GM19468 (cell line): Measurements from ENCODE around the gene CD276.
"Not testable (repeated sequence)": the region's sequence is repeated elsewhere in the genome, so short reads cannot be mapped to it uniquely, and the experiment has no call there.

ENCODE experiments used
- ATAC-seq: cut with Tn5 transposase; IDR thresholded peaks from one replicate; pipeline ENCODE4 v1.9.1; 2021; ENCODE audit warnings: mild to moderate bottlenecking, moderate library complexity, moderate number of reproducible peaks; ENCODE audit not compliant: unreplicated experiment; ENCODE audit errors: extremely low read depth

CD276 gene

DNA sequence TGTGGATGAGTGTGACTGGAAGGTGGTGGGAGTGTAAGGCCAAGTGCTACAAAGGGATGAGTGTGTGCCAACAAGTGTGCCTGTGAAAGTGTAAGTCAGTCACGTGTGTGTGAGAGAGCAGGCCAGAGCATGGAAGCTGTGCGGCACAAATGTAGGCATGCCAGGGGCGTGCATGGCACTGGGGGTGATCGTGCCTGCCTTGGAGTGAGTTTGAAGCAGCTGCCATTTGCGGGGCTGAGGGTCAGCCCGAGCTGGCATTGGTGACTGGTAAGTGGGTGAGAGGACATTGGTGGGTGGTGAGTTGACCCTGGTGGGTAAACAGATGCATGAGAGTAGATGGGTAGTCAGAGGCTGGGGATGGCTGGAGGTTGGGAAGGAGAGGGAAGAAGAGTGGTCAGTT, 24.5 kb downstream of the CD276 start:
- ATAC-seq: no peak

DNA sequence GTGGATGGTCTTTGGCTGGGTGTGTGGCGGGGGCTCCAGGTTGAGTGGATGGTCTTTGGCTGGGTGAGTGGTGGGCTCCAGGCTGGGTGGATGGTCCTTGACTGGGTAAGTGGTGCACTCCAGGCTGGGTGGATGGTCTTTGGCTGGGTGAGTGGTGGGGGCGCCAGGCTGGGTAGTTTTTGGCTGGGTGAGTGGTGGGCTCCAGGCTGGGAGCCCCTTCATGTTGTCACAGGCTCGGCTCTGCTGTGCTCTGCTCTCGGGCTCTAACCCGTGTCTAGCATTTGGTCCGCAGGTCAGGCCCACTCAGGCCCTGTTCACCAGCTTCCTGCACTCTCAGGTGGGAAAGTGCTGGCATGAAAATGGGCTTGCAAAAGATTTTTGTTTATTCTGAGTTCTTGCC, 25.1 kb downstream of the CD276 start:
- ATAC-seq: no peak

DNA sequence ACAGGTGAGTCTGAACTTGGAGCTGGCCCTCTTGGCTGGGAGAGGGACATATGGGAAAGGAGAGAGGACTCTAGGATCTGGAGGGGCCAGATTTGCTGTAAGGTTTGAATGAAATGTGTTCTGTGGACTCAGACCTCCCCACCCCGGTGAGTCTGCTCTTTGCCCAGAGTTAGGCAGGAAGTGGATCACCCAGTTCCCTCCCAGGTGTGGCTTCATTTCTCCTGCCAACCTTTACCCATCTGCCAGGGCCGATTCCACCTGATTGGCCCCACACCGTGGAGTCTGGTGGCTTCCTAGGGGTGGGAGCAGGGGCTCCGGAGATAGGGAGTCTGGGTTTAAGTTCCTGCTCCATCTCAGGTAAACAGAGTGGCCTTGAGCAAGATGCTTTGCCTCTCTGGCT, 25.5 kb downstream of the CD276 start:
- ATAC-seq: no peak

DNA sequence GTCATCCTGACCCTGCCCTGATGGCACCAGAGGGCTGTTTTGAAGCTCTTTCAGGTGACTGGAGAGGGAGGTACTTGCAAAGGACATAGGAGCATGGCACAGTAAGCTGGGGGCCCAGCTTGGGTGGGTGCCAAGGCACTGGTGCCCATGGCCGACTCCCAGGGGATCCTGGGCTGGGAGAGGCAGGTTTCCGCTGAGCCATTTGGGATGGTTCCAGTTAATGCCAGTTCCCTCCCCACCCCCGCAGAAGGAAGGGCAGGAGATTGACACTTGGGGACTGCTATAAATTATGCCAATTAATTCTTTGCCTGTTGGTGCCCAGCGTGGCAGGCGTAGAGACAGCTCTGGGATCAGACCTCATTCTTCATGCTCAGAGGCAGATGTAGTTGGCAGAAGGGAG, 26.1 kb downstream of the CD276 start:
- ATAC-seq: no peak

DNA sequence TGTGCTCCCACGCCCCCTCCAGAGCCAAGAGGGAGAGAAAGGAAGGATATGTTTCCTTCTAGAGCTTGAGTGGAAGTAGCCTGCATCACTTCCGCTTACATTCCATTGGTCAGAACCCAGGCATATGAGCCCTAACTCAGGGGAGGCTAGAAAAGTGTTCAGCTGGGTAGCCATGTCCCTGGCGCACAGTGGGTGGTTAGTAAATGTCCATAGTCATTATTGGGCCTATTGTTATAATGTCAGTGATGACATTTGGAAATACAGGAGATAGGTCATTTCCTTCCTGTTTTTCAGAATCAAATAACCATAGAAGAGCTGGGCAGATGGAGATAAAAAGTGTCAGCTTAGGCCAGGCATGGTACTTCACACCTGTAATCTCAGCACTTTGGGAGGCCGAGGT, 27.3 kb downstream of the CD276 start:
- ATAC-seq: no peak

DNA sequence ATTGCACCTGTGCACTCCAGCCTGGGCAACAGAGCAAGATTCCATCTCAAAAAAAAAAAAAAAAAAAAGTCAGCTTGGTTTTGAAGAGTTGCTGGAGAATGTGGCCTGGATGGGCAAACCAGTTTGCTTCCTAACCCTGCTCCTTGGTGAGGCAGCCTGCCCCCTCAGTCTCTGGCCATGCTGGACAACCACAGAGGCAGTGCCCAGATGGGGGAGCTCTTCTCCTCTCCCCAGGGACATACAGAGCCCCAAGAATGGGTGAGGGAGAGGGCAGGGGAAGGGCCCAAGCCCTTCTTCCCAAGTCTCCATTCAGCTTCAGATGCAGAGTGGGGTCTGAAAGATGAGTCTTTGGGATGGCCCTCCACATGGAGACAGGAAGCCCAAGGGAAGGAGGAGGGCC, 27.9 kb downstream of the CD276 start:
- ATAC-seq: no peak

DNA sequence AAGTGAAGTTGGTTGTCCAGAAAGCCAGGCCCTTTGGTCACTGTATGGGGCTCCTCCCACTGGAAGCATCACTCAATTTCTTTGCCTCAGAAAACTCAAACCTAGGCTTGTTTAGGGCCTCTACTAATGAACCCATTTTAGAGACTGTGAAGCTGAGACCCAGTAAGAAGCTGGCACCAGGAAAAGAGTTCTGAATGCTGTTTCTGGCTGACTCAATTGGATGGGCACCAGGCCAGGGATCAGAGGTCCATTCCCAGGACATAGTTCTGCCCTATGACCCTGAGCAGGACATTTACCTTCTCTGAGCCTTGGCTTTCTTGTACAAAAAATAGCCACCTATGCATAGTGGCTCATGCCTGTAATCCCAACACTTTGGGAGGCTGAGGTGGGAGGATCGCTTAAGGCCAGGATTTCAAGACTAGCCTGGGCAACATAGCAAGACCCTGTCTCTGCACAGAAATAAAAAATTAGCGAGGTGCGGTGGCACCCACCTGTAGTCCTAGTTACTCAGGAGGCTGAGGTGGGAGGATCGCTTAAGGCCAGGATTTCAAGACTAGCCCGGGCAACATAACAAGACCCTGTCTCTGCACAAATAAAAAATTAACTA, 30.6 kb downstream of the CD276 start:
- ATAC-seq: no peak

DNA sequence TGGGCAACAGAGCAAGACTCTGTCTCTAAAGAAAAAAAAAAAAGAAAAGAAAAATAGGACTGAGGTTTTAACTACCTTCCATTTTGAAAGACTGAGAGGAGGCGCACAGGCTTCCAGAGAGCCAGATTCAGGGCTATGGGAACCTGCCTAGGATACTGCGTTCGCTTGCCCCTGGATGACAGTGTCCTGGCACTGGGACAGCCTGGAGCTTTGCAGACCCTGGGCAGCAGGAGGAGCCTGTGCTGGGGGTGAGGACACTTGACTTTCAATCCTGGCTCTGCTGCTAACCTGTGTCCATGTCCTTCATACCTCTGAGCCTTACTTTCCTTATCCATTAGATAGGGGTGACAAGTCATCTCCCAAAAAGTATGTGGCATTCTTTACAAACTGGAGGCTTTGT, 31.2 kb downstream of the CD276 start:
- ATAC-seq: no peak

DNA sequence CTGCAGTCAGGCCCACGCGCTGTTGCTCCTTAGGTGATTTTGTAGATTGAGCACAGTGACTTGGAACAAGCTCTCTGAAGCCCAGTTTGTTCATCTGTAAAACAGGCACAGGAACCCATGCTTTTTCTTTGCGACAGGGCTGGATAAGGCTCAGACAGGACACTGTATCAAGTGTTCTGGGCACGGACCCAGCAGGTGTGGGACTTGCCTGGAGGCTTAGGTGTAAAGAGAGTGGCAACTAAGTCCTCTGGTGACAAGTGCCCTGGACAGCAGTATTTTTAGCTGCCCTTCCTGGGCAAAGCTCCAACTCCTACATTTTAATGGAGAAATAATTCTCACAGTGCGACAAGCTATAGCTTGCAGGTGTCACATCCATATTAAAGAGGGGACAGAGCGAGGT, 32.2 kb downstream of the CD276 start:
- no peak for ATAC-seq

DNA sequence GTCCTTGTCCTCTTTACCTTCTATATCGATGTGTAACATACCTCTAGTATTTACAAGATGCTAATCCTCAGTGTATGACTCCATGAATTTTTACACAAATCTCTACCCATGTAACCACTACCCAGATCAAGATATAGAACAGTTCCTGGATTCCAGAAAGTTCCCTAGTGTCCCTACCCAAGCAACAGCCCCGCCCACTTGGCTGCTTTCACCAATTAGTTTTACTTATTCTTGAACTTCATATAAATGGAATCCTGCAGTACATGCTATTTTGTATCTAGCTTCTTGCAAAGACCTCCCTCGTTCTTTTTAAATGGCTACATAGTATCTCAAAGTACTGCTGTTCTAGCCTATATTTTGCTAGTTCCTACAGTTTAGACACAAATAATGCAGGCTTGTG, 33.0 kb downstream of the CD276 start:
- no peak for ATAC-seq

DNA sequence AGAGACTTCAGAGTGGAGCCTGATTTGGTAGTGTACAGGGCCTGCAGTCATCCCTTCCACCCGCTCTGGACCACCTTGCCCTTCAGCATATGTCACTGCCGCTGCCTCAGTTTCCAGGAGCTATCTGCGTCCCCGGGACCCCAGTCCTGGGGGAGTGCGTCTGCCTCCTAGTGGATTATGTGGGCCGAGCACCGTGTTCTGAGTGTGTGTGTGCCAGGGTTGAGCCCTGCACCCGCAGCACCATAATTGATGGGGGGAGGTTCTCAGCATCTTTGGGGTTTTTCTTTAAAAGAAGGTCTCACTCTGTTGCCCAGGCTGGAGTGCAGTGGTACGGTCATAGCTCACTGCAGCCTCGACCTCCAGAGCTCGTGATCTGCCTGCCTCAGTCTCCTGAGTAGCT, 33.6 kb downstream of the CD276 start:
- ATAC-seq: no peak

DNA sequence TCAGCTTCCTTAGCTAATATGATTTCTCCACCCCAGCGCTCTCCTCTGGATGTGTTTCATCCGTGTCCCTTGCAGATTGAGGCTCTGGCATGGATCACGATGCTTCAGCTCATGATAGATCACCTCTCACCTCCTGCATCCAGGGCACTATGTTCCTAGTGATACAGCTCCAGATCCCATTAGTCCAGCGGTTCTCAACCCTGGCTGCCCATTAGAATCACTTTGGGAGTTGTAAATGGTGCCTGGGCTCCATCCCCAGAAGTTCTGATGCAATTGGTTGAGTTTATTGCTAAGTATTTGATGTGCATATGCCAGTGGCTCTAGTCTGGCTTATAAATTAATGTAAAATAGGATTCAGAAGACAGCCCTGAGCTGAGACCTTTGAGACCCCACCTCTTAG, 34.5 kb downstream of the CD276 start:
- ATAC-seq: no peak

DNA sequence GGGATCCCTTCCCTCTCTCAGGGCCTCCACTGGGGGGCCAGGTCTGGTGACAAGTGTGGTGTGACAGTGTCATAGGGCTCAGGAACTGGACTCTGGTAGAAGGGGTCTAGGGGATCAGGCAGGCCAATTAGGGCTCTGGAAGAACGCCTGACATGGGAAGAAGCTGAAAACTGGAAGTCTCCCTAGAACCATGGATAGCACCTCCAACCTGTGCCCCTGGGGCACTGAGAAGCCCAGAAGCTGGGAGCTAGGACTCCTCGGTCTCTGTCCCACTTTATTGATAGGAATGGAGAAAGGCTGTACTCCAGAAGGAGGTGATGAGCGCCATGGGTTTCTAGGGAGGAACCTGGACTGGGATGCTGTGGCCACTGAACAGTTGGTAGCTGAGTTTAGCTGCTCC, 38.2 kb downstream of the CD276 start:
- no peak for ATAC-seq

DNA sequence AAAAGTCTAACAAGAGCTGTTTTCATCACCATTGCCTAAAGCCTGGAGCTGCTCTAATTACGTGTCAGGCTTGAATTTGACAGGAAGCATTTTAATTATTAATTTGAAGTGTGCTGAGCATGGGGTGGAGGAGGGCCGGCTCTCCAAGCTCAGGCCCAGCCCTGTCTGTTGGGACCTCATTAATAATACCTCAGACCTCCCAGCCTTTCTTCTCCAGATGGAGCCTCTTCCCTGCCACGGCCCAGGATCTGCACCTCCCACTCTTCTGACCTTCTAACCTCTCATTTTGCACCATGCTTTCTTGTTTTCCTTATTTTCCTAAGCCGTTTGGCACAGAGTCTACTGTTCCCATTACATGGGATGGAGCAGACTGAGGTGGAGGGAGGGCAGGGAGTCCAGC, 39.0 kb downstream of the CD276 start:
- no peak for ATAC-seq

DNA sequence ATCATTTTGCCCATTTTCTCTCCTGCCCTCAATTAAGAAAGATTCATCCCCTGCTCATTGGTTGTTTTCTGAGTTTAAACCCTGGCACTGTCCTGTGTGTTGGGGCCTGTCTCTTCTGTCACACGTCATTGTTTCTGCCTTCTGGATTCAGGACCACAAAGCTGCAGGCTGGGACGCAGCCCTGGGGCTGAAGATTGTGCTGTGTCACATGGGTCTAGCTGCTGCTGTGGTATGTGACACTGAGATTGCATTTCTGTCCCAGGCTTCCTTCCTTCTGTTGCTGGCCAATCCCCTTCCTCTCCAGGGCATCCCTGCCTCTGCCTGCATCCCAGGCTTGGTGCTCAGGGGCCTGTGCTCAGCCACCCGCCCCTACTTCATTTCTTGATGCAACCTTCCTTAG, 40.0 kb downstream of the CD276 start:
- ATAC-seq: no peak

DNA sequence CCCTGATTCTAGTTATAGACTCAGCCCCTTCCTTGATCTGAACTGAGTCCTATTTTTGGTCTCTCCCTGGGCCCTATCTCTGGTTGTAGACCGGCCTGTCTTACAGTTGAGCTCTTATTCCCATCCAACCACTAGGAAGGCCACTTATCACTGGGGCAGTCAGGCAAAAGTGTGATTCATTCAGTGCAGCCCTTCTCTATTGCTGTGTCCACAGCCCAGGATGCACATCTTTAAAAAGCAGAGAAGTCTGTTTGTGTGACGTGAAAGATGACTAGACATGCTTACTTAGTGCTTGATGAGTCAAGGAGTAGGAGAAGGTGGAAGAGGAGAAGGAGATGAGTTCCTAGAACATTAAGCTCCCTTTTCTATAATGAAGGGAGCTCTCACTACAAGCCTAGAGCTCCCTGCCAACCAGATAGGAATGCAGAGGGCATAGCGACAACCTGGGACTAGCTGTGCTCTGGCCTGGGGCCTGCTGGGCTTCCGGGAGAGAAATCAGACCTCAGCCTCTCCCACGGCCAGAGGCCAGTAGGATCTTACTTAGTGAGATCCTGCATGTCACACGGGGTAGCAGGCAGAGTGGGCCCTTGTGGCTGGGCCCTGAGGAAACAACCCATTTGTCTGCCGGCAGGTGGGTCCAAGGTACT, 43.3 kb downstream of the CD276 start:
- ATAC-seq: no peak

DNA sequence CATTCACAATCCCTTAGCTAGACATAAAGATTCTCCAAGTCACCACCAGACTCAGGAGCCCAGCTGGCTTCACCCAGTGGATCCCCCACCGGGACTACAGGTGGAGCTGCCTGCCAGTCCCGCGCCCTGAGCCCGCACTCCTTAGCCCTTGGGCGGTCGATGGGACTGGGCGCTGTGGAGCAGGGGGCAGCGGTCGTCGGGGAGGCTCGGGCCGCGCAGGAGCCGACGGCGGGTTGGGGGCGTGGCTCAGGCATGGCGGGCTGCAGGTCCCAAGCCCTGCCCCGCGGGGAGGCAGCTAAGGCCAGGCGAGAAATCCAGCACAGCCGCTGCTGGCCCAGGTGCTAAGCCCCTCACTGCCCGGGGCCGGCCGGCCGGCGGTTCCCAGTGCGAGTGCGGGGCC, 47.9 kb downstream of the CD276 start:
- ATAC-seq: not testable (repeated sequence)

DNA sequence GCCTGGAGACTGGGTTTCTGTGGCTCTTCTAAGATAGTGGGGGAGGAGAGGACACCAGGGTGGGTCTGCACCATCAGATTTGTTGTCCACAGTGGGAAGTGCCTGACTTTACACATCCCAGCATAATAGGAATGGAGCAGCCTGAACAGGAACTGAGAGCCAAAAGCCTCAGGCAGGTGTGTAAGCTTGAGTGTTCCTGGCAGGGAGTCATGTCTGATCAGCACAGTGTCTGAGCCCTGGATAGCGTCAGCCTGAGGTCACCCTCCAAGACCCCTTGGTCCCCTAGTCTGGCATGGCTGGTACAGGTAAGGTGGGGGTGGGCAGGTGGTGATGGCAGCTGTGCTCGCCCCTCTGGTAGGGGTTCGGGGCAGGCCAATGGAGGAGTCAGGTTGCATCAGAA, 48.7 kb downstream of the CD276 start:
- no peak for ATAC-seq

DNA sequence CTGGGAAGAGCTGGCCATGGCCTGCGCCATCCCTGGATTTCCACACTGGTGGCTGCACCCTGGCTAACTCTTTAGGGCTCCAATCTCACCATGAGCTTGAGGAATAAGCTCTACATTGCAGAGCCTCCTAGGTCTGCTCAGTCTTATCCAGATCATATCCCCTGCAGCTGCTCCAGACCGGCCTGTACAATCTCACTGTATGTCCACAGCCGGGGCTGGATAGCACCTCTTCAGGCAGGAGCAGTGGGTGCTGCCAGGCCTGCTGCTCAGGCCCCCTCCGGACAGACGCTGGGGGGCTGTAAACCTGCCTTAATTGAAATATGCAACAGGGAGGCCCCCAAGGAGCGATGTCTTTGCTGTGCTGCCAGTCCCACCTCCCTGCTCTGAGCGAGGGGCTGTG, 53.4 kb downstream of the CD276 start:
- ATAC-seq: no peak

DNA sequence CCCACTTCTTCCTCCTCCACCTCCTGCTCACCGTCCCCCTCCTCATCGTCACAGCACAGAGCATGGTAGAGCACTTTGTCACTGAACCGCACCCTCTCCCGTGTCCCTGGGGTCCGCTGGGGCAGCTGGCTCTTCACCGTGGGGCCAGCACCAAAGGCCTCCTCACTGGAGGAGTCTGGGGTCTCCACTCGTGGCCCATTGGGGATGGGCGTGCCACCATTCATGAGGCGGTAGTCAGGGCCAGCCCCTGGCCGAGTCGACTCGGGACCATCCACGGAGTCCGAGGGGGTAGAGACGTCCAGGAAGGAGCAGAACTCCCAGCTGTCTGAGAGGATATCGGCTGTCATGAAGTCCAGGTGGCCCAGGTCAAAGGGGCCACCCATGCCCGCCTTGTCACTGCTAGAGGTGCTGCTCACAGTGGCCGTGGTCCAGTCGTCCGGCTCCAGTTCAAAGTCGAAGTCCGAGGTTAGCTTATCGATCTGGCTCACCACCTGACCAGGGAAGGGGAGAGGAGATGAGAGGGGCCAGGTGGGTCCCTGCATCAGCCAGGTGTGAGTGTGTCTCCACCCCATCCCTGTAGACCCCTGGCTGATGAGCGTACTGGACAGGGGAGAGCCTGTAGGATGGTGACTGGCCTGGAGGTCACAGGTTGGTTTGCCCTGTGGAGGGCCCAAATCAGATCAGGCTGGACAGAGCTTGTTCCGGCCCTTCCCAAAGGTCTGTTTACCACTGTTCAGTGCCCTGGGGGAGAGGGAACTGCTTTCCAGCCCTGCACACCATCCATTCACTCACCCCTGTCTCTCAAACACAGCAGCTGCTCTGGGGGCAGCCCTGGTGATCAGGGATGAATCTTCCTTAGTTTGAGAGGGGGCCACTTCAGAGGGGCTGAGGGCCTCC, 56.2 kb downstream of the CD276 start:
- no peak for ATAC-seq

DNA sequence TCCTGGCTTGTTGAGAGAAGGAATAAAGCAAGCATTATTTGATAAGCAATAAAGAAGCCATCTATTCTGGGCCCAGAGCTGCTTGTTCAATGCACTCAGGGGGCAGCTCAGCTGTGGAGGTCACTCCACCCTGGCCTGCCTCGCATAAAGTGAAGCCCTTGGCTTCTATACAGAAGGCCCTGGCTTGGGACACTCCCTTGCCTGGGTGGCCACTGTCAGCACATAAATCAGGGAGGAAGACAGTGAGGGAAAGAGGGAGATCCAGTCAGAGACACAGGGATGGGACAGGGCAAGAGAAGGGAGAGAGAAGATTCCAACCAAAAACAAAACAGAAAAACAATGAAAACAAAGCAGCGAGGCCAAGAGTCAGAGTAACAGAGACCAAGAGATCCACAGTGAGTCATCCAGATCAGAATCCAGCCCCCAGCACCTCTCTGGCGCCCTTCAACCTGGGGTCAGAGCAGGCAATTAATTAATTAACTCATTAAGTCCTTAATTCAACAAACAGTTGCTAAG, 57.2 kb downstream of the CD276 start:
- ATAC-seq: no peak
